ENCODE measurements around the gene RPS6KA1. TPM values are rescaled to one million over a fixed set of nuclear protein-coding genes. Genes with fewer than 3 reads are reported as not detected.

RPS6KA1 gene
- total and polyA plus RNA-seq, 2 of the 8 experiments (the other 6 are each of a cell fraction or from before 2014, with no cell fraction given), result 44.3 to 55.0 TPM

DNA sequence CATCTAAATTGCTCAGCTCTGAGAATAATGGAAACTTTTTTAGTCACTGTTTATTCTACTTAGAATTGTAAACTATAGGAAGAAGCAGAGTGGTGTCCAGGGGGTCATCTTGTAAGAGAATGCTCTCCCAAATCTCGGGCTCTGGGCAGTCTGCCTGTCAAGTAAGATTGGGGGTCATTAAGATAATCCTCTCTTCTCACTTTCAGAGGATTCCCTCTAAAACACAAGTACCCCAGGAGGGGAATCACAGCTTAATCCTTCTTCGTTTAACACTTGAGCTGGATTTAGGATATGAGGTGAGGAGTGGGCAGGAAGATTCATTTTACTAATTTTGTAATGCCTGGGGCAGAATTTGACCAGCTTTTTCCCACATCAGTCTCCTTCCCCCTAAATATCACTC lies 81.2 kb downstream of the RPS6KA1 start:
- ChIA-PET CTCF (ENCODE audit: partially characterized antibody) (interaction anchor here (0.8 to 2.0 kb wide), 6 partner anchors 8 to 178 kb away, joined by 3 to 7 read pairs (median 4); no protein-coding TSS in a partner anchor), POLR2A (ENCODE audit: partially characterized antibody) (interaction anchor here (1.3 kb wide), 1 partner anchor 131 kb away, joined by 3 read pairs; no protein-coding TSS in a partner anchor)
- DNase-seq (ENCODE audit: low read depth in 1 of 2, low spot score in 2 of 2), result no peak
- Histone ChIP-seq H2BK15ac (ENCODE audit: low read length) (no peak overlapping the region), H2BK120ac (replicated peaks; ENCODE audit: low read depth, low read length) (no peak overlapping the region), H3K23ac (ENCODE audit: insufficient read length) (no peak overlapping the region), H2BK12ac (ENCODE audit: low read depth, low read length) (no peak overlapping the region), H3K56ac (replicated peaks; ENCODE audit: insufficient read length, low read depth, low read length) (no peak overlapping the region), H3K4me2 (ENCODE audit: insufficient read depth in 1 of 2, low read depth in 2 of 2, low read length in 2 of 2) (no peak overlapping the region), H2AK5ac (ENCODE audit: low read depth, low read length) (no peak overlapping the region), H4K8ac (ENCODE audit: extremely low read depth, insufficient read depth, low read length) (no peak overlapping the region), H3K79me2 (ENCODE audit: control insufficient read depth in 1 of 2, insufficient read depth in 2 of 2, low read length in 2 of 2) (no peaks in the 10 kb centered on the region), H3K9ac (replicated peaks in 1 of 4; ENCODE audit: extremely low read depth in 1 of 4, low read depth in 3 of 4, low read length in 3 of 4) (no peak overlapping the region), H3K9me3 (ENCODE audit: insufficient read depth in 2 of 2, low read depth in 1 of 2, low read length in 1 of 2) (no peaks in the 10 kb centered on the region), H3K4me3 (ENCODE audit: extremely low read depth in 1 of 4, insufficient read depth in 2 of 4, low read depth in 3 of 4, low read length in 4 of 4) (no peak overlapping the region), H3K27me3 (replicated peaks in 1 of 4; ENCODE audit: control insufficient read depth in 3 of 4, extremely low read depth in 1 of 4, insufficient read depth in 3 of 4, low read length in 3 of 4) (no peaks in the 10 kb centered on the region), H3K27ac (ENCODE audit: low read depth, low read length) (no peak overlapping the region), H3K79me1 (ENCODE audit: low read depth, low read length) (no peaks in the 10 kb centered on the region), H3K23me2 (ENCODE audit: low read depth, low read length) (no peaks in the 10 kb centered on the region), H2AFZ (ENCODE audit: low read length) (no peak overlapping the region), H4K5ac (ENCODE audit: insufficient read length, low read depth, low read length) (no peak overlapping the region), H3K4me1 (replicated peaks in 1 of 4; ENCODE audit: control insufficient read depth in 3 of 4, insufficient read depth in 4 of 4, low read length in 3 of 4) (peaks cover 0 to 5% (median 3%) of the 10 kb centered on the region in 4 experiments; a peak in 5 of 7 replicates), H2BK5ac (ENCODE audit: low read depth, low read length) (no peak overlapping the region), H3K18ac (ENCODE audit: extremely low read depth, low read length) (no peak overlapping the region), H4K91ac (replicated peaks; ENCODE audit: insufficient read length, low read length) (no peak overlapping the region), H3K36me3 (ENCODE audit: control insufficient read depth in 2 of 4, insufficient read depth in 4 of 4, low read length in 3 of 4) (no peaks in the 10 kb centered on the region), H3K4ac (replicated peaks; ENCODE audit: insufficient read length, low read depth, low read length) (no peak overlapping the region), H4K20me1 (replicated peaks in 1 of 2; ENCODE audit: control insufficient read depth in 1 of 2, insufficient read depth in 2 of 2, low read length in 2 of 2) (no peaks in the 10 kb centered on the region), H3K14ac (ENCODE audit: insufficient read length) (no peak overlapping the region), H2BK20ac (ENCODE audit: low read length) (no peak overlapping the region)
- FAIRE-seq, result no peak
- TF ChIP-seq PHF8 (conservative IDR thresholded peaks at IDR 0.05; ENCODE audit: low read depth, low read length), result no peak
- TF ChIP-seq SP2 (IDR thresholded peaks at IDR 0.05; ENCODE audit: low read length), result no peak
- TF ChIP-seq KDM1A (IDR thresholded peaks at IDR 0.05; ENCODE audit: borderline replicate concordance, low read length), result no peak
- no peak for TF ChIP-seq SP4 (IDR thresholded peaks at IDR 0.05; ENCODE audit: low read length)
- no peak for TF ChIP-seq SAP30 (IDR thresholded peaks at IDR 0.05; ENCODE audit: insufficient read depth, insufficient replicate concordance, low read length)
- TF ChIP-seq ASH2L (IDR thresholded peaks at IDR 0.05; ENCODE audit: low read length), result no peak
- TF ChIP-seq HDAC2 (IDR thresholded peaks at IDR 0.05; ENCODE audit: borderline replicate concordance in 1 of 2, low read depth in 2 of 2, low read length in 2 of 2), result no peak
- no peak for TF ChIP-seq GABPA (IDR thresholded peaks at IDR 0.05; ENCODE audit: borderline replicate concordance, insufficient read depth, low read length)
- TF ChIP-seq EGR1 (IDR thresholded peaks at IDR 0.05; ENCODE audit: borderline replicate concordance, low read depth, low read length), result no peak
- no peak for TF ChIP-seq POLR2AphosphoS5 (IDR thresholded peaks at IDR 0.05; ENCODE audit: low read depth, low read length)
- TF ChIP-seq, protein P1, sequence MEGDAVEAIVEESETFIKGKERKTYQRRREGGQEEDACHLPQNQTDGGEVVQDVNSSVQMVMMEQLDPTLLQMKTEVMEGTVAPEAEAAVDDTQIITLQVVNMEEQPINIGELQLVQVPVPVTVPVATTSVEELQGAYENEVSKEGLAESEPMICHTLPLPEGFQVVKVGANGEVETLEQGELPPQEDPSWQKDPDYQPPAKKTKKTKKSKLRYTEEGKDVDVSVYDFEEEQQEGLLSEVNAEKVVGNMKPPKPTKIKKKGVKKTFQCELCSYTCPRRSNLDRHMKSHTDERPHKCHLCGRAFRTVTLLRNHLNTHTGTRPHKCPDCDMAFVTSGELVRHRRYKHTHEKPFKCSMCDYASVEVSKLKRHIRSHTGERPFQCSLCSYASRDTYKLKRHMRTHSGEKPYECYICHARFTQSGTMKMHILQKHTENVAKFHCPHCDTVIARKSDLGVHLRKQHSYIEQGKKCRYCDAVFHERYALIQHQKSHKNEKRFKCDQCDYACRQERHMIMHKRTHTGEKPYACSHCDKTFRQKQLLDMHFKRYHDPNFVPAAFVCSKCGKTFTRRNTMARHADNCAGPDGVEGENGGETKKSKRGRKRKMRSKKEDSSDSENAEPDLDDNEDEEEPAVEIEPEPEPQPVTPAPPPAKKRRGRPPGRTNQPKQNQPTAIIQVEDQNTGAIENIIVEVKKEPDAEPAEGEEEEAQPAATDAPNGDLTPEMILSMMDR (IDR thresholded peaks at IDR 0.05; ENCODE audit: control extremely low read depth in 1 of 3, insufficient read depth in 1 of 3, low read depth in 1 of 3, low read length in 3 of 3), result no peak
- WGBS, 2 experiments (ENCODE audit: extremely low coverage in 1 of 2, insufficient coverage in 1 of 2, insufficient read length in 1 of 2, insufficient replicate concordance in 2 of 2, low coverage in 1 of 2, low lambda C conversion rate in 2 of 2, missing lambda C conversion rate in 1 of 2), result 68% methylated on average over 2 of the region's 2 CpGs; no CpG with 5 or more reads in 1 of the 2 experiments

All from H1 (cell line).